K562 (cell line): ENCODE data around the gene FAM89B. TPM values are rescaled to one million over a fixed set of nuclear protein-coding genes. Genes with fewer than 3 reads are reported as not detected.

ENCODE experiments used
- ATAC-seq: fragments of 200-7000 bp; cut with Tn5 transposase; 3 replicates; pipeline ENCODE4 v1.9.1; 2020; ENCODE audit warnings: moderate library complexity
- BruUV-seq: library from RNA; stranded (reverse); fragments of 400-500 nt; replicated peaks from 2 replicates; lab custom pipeline; 2021; lab: Mats Ljungman, UMichigan
- CTCF ChIA-PET: fragments of 300-600 bp; formaldehyde crosslinking; extraction: SDS; loops from one replicate; lab custom pipeline; 2021; ENCODE audit warnings: low intra/inter-chr PET ratio; lab: Yijun Ruan, JAX
- POLR2A ChIA-PET: fragments of 300-600, 350-650 bp; sonication (Branson Sonifier 250); formaldehyde crosslinking; extraction: SDS; loops from one replicate; lab custom pipeline; 2021; ENCODE audit warnings: antibody characterized with exemption, inconsistent platforms; lab: Yijun Ruan, JAX
- DNase-seq, 4 experiments: peaks; one replicate each; pipeline versions ENCODE4 v3.0.0 to v3.0.0-alpha.2; 2011 to 2018; ENCODE audit warnings: low spot score in 3 of 4, mixed read lengths in 3 of 4; ENCODE audit errors: extremely low read depth in 1 of 4
- FAIRE-seq: peaks from 2 replicates; lab custom pipeline; 2011; peaks lifted over from hg19 to GRCh38; lab: Jason Lieb, UNC
- H2AFZ ChIP-seq: 2 replicates; pipeline ENCODE4 v1.6.0; 2011; ENCODE audit warnings: low read depth, low read length, control low read depth, inconsistent platforms
- H3K27ac ChIP-seq: fragments of 200-600 bp; 3 replicates; pipeline ENCODE4 v1.8.0; 2011; ENCODE audit warnings: low read depth, mild to moderate bottlenecking, control low read depth, inconsistent platforms, low read length, moderate library complexity, mixed read lengths; ENCODE audit errors: extremely low read depth
- H3K27me3 ChIP-seq, 2 experiments: fragments of 300-600 bp in 1 of 2; 2 replicates in 1 of 2; 3 replicates in 1 of 2; pipeline versions ENCODE4 v1.6.0 to v1.8.0; 2011; ENCODE audit warnings: inconsistent platforms in 2 of 2, low read length in 2 of 2, mild to moderate bottlenecking in 1 of 2, mixed read lengths in 1 of 2, moderate library complexity in 1 of 2; ENCODE audit not compliant: control insufficient read depth in 2 of 2, insufficient read depth in 2 of 2
- H3K36me3 ChIP-seq: fragments of 300-600 bp; 3 replicates; pipeline ENCODE4 v1.8.0; 2011; ENCODE audit warnings: mild to moderate bottlenecking, low read length, inconsistent platforms; ENCODE audit not compliant: control insufficient read depth, insufficient read depth
- H3K4me1 ChIP-seq, 2 experiments: fragments of 200-600 bp in 1 of 2; replicated peaks in 1 of 2; 2 replicates in 1 of 2; 3 replicates in 1 of 2; pipeline versions ENCODE4 v1.5.1 to v1.8.0; 2011; ENCODE audit warnings: inconsistent platforms in 2 of 2, low read length in 2 of 2, mild to moderate bottlenecking in 1 of 2, mixed read lengths in 1 of 2, moderate library complexity in 1 of 2; ENCODE audit not compliant: control insufficient read depth in 2 of 2, insufficient read depth in 2 of 2
- H3K4me2 ChIP-seq: 2 replicates; pipeline ENCODE4 v1.6.1; 2011; ENCODE audit warnings: low read length, control low read depth, inconsistent platforms, mixed read lengths; ENCODE audit not compliant: insufficient read depth
- H3K4me3 ChIP-seq: fragments of 200-600 bp; sonication (generic), shearing (Covaris generic); 2 replicates; pipeline ENCODE4 v1.5.1; 2016; ENCODE audit warnings: control low read depth, inconsistent platforms
- H3K79me2 ChIP-seq: fragments of 200-600 bp; 3 replicates; pipeline ENCODE4 v1.8.0; 2011; ENCODE audit warnings: low read length, inconsistent platforms; ENCODE audit not compliant: control insufficient read depth, insufficient read depth
- H3K9ac ChIP-seq, 2 experiments: 2 replicates each; pipeline versions ENCODE4 v1.6.0 to v1.6.1; 2011; ENCODE audit warnings: low read depth in 2 of 2, low read length in 2 of 2, control low read depth in 1 of 2, inconsistent platforms in 1 of 2, mild to moderate bottlenecking in 1 of 2, mixed read lengths in 1 of 2; ENCODE audit not compliant: insufficient read depth in 1 of 2
- H3K9me1 ChIP-seq: one replicate; pipeline ENCODE4 v1.6.0; 2011; ENCODE audit warnings: inconsistent platforms, mild to moderate bottlenecking, low read length, moderate library complexity; ENCODE audit not compliant: control insufficient read depth, insufficient read depth
- H3K9me3 ChIP-seq: replicated peaks from 2 replicates; pipeline ENCODE4 v1.5.1; 2011; ENCODE audit warnings: low read depth, low read length, inconsistent platforms; ENCODE audit not compliant: control insufficient read depth, insufficient read depth
- H4K20me1 ChIP-seq: replicated peaks from 2 replicates; pipeline ENCODE4 v1.6.1; 2011; ENCODE audit warnings: low read length, inconsistent platforms, mixed read lengths; ENCODE audit not compliant: control insufficient read depth, insufficient read depth
- ADNP ChIP-seq: fragments of 200-800 bp; sonication (Bioruptor generic); IDR thresholded peaks from 2 replicates; pipeline ENCODE4 v1.6.1; 2016; ENCODE audit warnings: missing genetic modification characterization, missing compliant biosample characterization
- ARNT ChIP-seq, 2 experiments: fragments of 450-650 bp; IDR thresholded peaks; 2 replicates each; pipeline ENCODE4 v1.6.1; 2016; ENCODE audit warnings: mild to moderate bottlenecking in 1 of 2
- FOXK1 ChIP-seq: sonication (generic); formaldehyde crosslinking; IDR thresholded peaks from 2 replicates; pipeline ENCODE4 v1.8.0; 2022; ENCODE audit warnings: missing genetic modification reagents, mild to moderate bottlenecking, borderline replicate concordance
- FOXO4 ChIP-seq: fragments of 450-650 bp; formaldehyde crosslinking; IDR thresholded peaks from 2 replicates; pipeline ENCODE4 v1.4.0; 2020; ENCODE audit warnings: mild to moderate bottlenecking, moderate library complexity
- FOXP4 ChIP-seq: sonication (generic); formaldehyde crosslinking; IDR thresholded peaks from 2 replicates; pipeline ENCODE4 v1.8.0; 2022; ENCODE audit warnings: mild to moderate bottlenecking, missing genetic modification reagents, borderline replicate concordance
- GTF2A2 ChIP-seq: IDR thresholded peaks from 2 replicates; pipeline ENCODE4 v1.6.1; 2016; ENCODE audit warnings: mild to moderate bottlenecking, missing genetic modification characterization, missing compliant biosample characterization
- HDAC3 ChIP-seq: fragments of 450-650 bp; IDR thresholded peaks from 2 replicates; pipeline ENCODE4 v1.6.1; 2018; ENCODE audit warnings: borderline replicate concordance, mild to moderate bottlenecking, moderate library complexity; ENCODE audit not compliant: partially characterized antibody
- HNRNPH1 ChIP-seq: fragments of 200-400 bp; formaldehyde crosslinking; optimal IDR thresholded peaks from 2 replicates; pipeline ENCODE3; 2017; ENCODE audit warnings: low read depth, mild to moderate bottlenecking, low read length, moderate library complexity
- KLF1 ChIP-seq: fragments of 450-650 bp; IDR thresholded peaks from 2 replicates; pipeline ENCODE4 v1.6.1; 2016; ENCODE audit warnings: missing genetic modification characterization, missing compliant biosample characterization
- MAFG ChIP-seq: fragments of 450-650 bp; conservative IDR thresholded peaks from 2 replicates; pipeline ENCODE4 v1.6.1; 2016; ENCODE audit warnings: missing genetic modification characterization, missing compliant biosample characterization
- MCM5 ChIP-seq: fragments of 450-650 bp; IDR thresholded peaks from 2 replicates; pipeline ENCODE4 v1.6.1; 2016; ENCODE audit warnings: low read depth
- NFE2 ChIP-seq: IDR thresholded peaks from 2 replicates; pipeline ENCODE4 v1.6.1; 2014; ENCODE audit warnings: antibody characterized with exemption, low read depth
- PHTF2 ChIP-seq: fragments of 250-450 bp; sonication (Bioruptor Pico); IDR thresholded peaks from 2 replicates; pipeline ENCODE4 v1.5.0; 2021; ENCODE audit warnings: mild to moderate bottlenecking
- RAD21 ChIP-seq, 2 experiments: fragments of 250-450 bp in 1 of 2; fragments of 450-650 bp in 1 of 2; sonication (Bioruptor Pico) in 1 of 2; formaldehyde crosslinking in 1 of 2; IDR thresholded peaks in 1 of 2; conservative IDR thresholded peaks in 1 of 2; 2 replicates each; pipeline versions ENCODE4 v1.4.0 to v1.8.0; 2020 to 2022; ENCODE audit warnings: mild to moderate bottlenecking in 2 of 2, moderate library complexity in 1 of 2
- SNAPC5 ChIP-seq: fragments of 250-450 bp; sonication (Bioruptor Pico); IDR thresholded peaks from 2 replicates; pipeline ENCODE4 v1.8.0; 2021; ENCODE audit warnings: moderate library complexity, mild to moderate bottlenecking, inconsistent platforms
- SRSF3 ChIP-seq: fragments of 200-400 bp; formaldehyde crosslinking; IDR thresholded peaks from 2 replicates; pipeline ENCODE4 v1.6.1; 2016; ENCODE audit warnings: mild to moderate bottlenecking, low read length, moderate library complexity; ENCODE audit not compliant: insufficient read depth
- TAL1 ChIP-seq: fragments of 450-650 bp; IDR thresholded peaks from 2 replicates; pipeline ENCODE4 v1.6.1; 2016; ENCODE audit warnings: mild to moderate bottlenecking
- ZNF347 ChIP-seq: fragments of 450-650 bp; formaldehyde crosslinking; IDR thresholded peaks from 2 replicates; pipeline ENCODE4 v1.4.0; 2020; ENCODE audit warnings: low read depth, mild to moderate bottlenecking, moderate library complexity
- WGBS: fragments of 100-300 bp; shearing (Covaris generic); methylation state at CpG from one replicate; pipeline ENCODE4 v1.1.6; 2016; ENCODE audit warnings: low coverage, mixed read lengths; ENCODE audit not compliant: insufficient coverage; ENCODE audit errors: missing lambda C conversion rate; 5-methylcytosine and 5-hydroxymethylcytosine counted together
- in situ Hi-C: fragments of 300-500 bp; cut with MboI; formaldehyde crosslinking; loops from 4 replicates; pipeline ENCODE4 v1.15.0; 2018; ENCODE audit warnings: inconsistent platforms, mixed read lengths
- intact Hi-C: fragments of 100-400 bp; cut with micrococcal nuclease; formaldehyde crosslinking; loops from 2 replicates; pipeline ENCODE4 v1.14.2; 2022
- polyA plus RNA-seq, 8 experiments: library from polyadenylated mRNA; depleted of rRNA in 4 of 8; stranded (reverse) in 5 of 8; unstranded in 3 of 8; fragments of >200 nt; fragmentation: Nextera tagmentation in 2 of 8; fragmentation: Illumina TruSeq in 1 of 8; extraction: Ambion mirVana in 2 of 8; extraction: Trizol in 1 of 8; gene quantifications; 2 replicates each; pipeline versions ENCODE4 v1.2.1 to v1.2.3, GENCODE V29; 2011 to 2014; ENCODE audit warnings: inconsistent platforms in 1 of 8, missing spikeins in 1 of 8
- total RNA-seq, 7 experiments: library from RNA; depleted of rRNA in 6 of 7; stranded (reverse); fragments of >200 nt in 6 of 7; fragmentation: Illumina TruSeq in 2 of 7; extraction: Trizol in 2 of 7; gene quantifications; 2 replicates each; pipeline versions ENCODE4 v1.2.1 to v1.2.3, GENCODE V29; 2011 to 2021; ENCODE audit warnings: low replicate concordance in 1 of 7

FAM89B gene
- total and polyA plus RNA-seq, 9 of the 15 experiments (the other 6 are each of a cell fraction or from before 2014, with no cell fraction given): 0.32 to 27.6 (median 11.9) TPM

DNA sequence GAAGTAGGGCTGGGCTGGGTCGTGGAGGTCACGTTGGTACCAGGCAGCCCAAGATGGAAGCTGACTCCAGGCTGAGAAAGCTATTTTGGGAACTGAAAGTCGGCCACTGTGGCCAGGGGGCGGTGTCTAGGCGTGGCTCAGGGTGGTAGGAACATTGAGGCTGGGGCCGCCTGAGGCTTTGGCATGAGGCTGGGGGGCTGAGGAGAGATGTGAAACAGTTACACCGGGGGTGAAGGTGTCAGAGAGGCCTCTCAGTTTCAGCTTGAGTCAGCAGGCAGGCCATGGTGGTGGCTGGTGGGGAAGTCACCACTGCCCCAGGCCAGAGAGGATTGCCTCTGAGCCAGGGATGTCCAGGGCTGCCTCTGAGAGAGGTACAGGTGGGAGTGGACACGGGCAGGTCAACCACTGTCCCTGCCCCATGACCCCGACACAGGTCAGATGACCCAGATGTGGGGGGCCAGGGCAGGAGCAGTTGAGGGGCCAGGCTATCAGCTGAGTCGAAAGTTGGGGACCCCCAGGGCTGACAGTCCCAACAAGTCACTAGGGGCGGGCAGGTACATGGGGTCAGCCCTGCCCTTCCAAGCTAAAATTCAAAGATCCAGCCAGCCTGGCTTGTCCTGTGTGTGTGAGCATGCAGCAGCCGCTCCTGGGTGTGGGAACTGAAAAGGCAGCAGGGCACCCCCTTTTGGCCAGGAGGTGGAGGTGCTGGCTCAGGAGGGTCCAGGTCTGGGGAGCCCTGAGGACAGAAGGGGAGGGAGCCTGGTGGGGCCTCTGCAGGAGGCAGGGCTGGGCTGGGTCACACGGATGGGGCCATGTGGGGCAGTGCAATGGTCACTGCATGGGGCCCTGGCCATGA lies 16.1 kb downstream of the FAM89B start:
- no TSS peak for BruUV-seq
- no peaks in the 10 kb centered on the region for H3K27me3 ChIP-seq
- peak; percentile 66 to 84 (median 77) for DNase-seq
- 0 out of 2 replicates have a peak overlapping the region, but pooled peaks have one; percentile 40 for H2AFZ ChIP-seq
- peak; percentile 97 for ATAC-seq
- H3K4me2 ChIP-seq: no peak overlapping the region
- H3K9ac ChIP-seq: peak overlapping the region; percentile 24 to 81; a peak in 3 of 4 replicates
- CTCF ChIA-PET: interaction anchor here (0.6 to 1.0 kb wide), 3 partner anchors 48 to 479 kb away, joined by 3 to 4 read pairs (median 3); no protein-coding TSS in a partner anchor
- peak overlapping the region; percentile 31; the same call in 1 of the 3 replicates for H3K27ac ChIP-seq
- 0 out of 2 replicates have a peak, but pooled peaks cover 4% of the 10 kb centered on the region for H4K20me1 ChIP-seq
- H3K9me1 ChIP-seq: peaks cover 4% of the 10 kb centered on the region
- POLR2A ChIA-PET: interaction anchor here (0.8 to 2.4 kb wide), 8 partner anchors 9 to 89 kb away, joined by 3 to 8 read pairs (median 4); partner anchors contain the start of genes MALAT1 and ZNRD2
- in situ Hi-C loops: no loop called here
- no peak overlapping the region for H3K4me3 ChIP-seq
- WGBS: 40% methylated on average over 12 of the region's 13 CpGs
- no peaks in the 10 kb centered on the region for H3K9me3 ChIP-seq
- H3K79me2 ChIP-seq: peaks cover 3% of the 10 kb centered on the region; the same call in 1 of the 3 replicates
- intact Hi-C loops: loop anchor here (1.0 to 5.0 kb wide), 2 partner anchors 14 to 46 kb away; no protein-coding TSS in a partner anchor
- H3K36me3 ChIP-seq: peaks cover 63% of the 10 kb centered on the region; the same call in 2 of the 3 replicates
- peak; percentile 84 for FAIRE-seq
- H3K4me1 ChIP-seq: peaks cover 16 to 70% of the 10 kb centered on the region in 2 experiments
- no peak for TF ChIP-seq ZNF347 (CRISPR knock-in tag)
- no peak for TF ChIP-seq PHTF2 (CRISPR knock-in tag)
- TF ChIP-seq HNRNPH1: no peak
- TF ChIP-seq RAD21 (CRISPR knock-in tag; conservative IDR thresholded peaks at IDR 0.05 in 1 of 2, IDR thresholded peaks at IDR 0.05 in 1 of 2): peak; percentile 36 to 69
- TF ChIP-seq GTF2A2 (tag): no peak
- no peak for TF ChIP-seq KLF1 (tag)
- no peak for TF ChIP-seq FOXK1 (CRISPR knock-in tag)
- TF ChIP-seq ARNT (IDR thresholded peaks at IDR 0.05): no peak
- TF ChIP-seq SNAPC5 (CRISPR knock-in tag): no peak
- no peak for TF ChIP-seq NFE2
- no peak for TF ChIP-seq ADNP (tag)
- no peak for TF ChIP-seq FOXO4 (CRISPR knock-in tag)
- TF ChIP-seq MCM5: no peak
- TF ChIP-seq FOXP4 (CRISPR knock-in tag): no peak
- TF ChIP-seq MAFG (tag): no peak
- no peak for TF ChIP-seq HDAC3
- TF ChIP-seq SRSF3: no peak
- no peak for TF ChIP-seq TAL1
